GM23338 (cell line): ENCODE results near the gene CDH8. TPM values are rescaled to one million over a fixed set of nuclear protein-coding genes. Genes with fewer than 3 reads are reported as not detected.

Experiments
- ATAC-seq: fragments of 200-7000 bp; cut with Tn5 transposase; 3 replicates; pipeline ENCODE4 v1.9.1; 2020
- DNase-seq: peaks from one replicate; pipeline ENCODE4 v3.0.0-alpha.2; 2015; ENCODE audit warnings: low spot score
- H2AFZ ChIP-seq: fragments of 200-600 bp; sonication (generic); 2 replicates; pipeline ENCODE4 v1.8.0; 2016; ENCODE audit warnings: antibody characterized with exemption, mild to moderate bottlenecking, moderate library complexity
- H3F3A ChIP-seq: fragments of 200-600 bp; sonication (generic); replicated peaks from 2 replicates; pipeline ENCODE4 v1.8.0; 2017; ENCODE audit warnings: antibody characterized with exemption, mixed run types, low read depth
- H3K27ac ChIP-seq: fragments of 200-600 bp; sonication (generic); 2 replicates; pipeline ENCODE4 v1.6.1; 2016; ENCODE audit warnings: low read depth
- H3K27me3 ChIP-seq: fragments of 200-600 bp; sonication (generic); 2 replicates; pipeline ENCODE4 v1.8.0; 2016; ENCODE audit warnings: mild to moderate bottlenecking, mixed run types, moderate library complexity; ENCODE audit not compliant: insufficient read depth
- H3K36me3 ChIP-seq: fragments of 200-600 bp; sonication (generic); 2 replicates; pipeline ENCODE4 v1.8.0; 2016; ENCODE audit warnings: mild to moderate bottlenecking; ENCODE audit not compliant: insufficient read depth
- H3K4me1 ChIP-seq: fragments of 200-600 bp; sonication (generic); 2 replicates; pipeline ENCODE4 v1.8.0; 2016; ENCODE audit warnings: mild to moderate bottlenecking, moderate library complexity; ENCODE audit not compliant: insufficient read depth
- H3K4me2 ChIP-seq: fragments of 200-600 bp; sonication (generic); 2 replicates; pipeline ENCODE4 v1.7.1; 2017; ENCODE audit warnings: mixed run types
- H3K4me3 ChIP-seq: fragments of 200-600 bp; sonication (generic); 2 replicates; pipeline ENCODE4 v1.6.1; 2016; ENCODE audit warnings: mixed run types
- H3K79me2 ChIP-seq: fragments of 200-600 bp; sonication (generic); replicated peaks from 2 replicates; pipeline ENCODE4 v1.8.0; 2017; ENCODE audit warnings: mild to moderate bottlenecking; ENCODE audit not compliant: insufficient read depth
- H3K9me2 ChIP-seq: fragments of 200-600 bp; sonication (generic); 2 replicates; pipeline ENCODE4 v1.8.0; 2017; ENCODE audit not compliant: insufficient read depth
- H4K20me1 ChIP-seq: fragments of 200-600 bp; sonication (generic); replicated peaks from 2 replicates; pipeline ENCODE4 v1.8.0; 2017; ENCODE audit warnings: mild to moderate bottlenecking; ENCODE audit not compliant: insufficient read depth
- H3K27ac Mint-ChIP-seq: 2 replicates; pipeline ENCODE4 v1.8.0; 2020; ENCODE audit warnings: inconsistent platforms, mild to moderate bottlenecking, moderate library complexity, mixed read lengths
- H3K27me3 Mint-ChIP-seq: 3 replicates; pipeline ENCODE4 v1.8.0; 2022; ENCODE audit warnings: low read depth, mild to moderate bottlenecking, moderate library complexity, mixed read lengths, inconsistent platforms; ENCODE audit not compliant: insufficient read depth, poor library complexity
- H3K36me3 Mint-ChIP-seq: 3 replicates; pipeline ENCODE4 v1.8.0; 2021; ENCODE audit warnings: low read depth, mild to moderate bottlenecking, inconsistent platforms, moderate library complexity, mixed read lengths
- H3K4me1 Mint-ChIP-seq: 3 replicates; pipeline ENCODE4 v1.8.0; 2020; ENCODE audit warnings: mild to moderate bottlenecking, inconsistent platforms, mixed read lengths
- H3K4me3 Mint-ChIP-seq: 3 replicates; pipeline ENCODE4 v1.8.0; 2021; ENCODE audit warnings: moderate library complexity, mild to moderate bottlenecking, inconsistent platforms, mixed read lengths
- H3K9me3 Mint-ChIP-seq: 3 replicates; pipeline ENCODE4 v1.8.0; 2020; ENCODE audit warnings: moderate library complexity, mild to moderate bottlenecking, inconsistent platforms, mixed read lengths
- CTCF ChIP-seq, 2 experiments: fragments of 200-600 bp in 1 of 2; sonication (generic) in 1 of 2; conservative IDR thresholded peaks; 2 replicates each; pipeline versions ENCODE4 v1.5.1 to v1.6.1; 2016 to 2017; ENCODE audit warnings: antibody characterized with exemption in 2 of 2, low read depth in 2 of 2, mild to moderate bottlenecking in 2 of 2, moderate library complexity in 1 of 2
- ETS1 ChIP-seq: IDR thresholded peaks from 2 replicates; pipeline ENCODE4 v1.6.1; 2016; ENCODE audit warnings: antibody characterized with exemption
- EZH2 ChIP-seq: fragments of 200-600 bp; sonication (generic); IDR thresholded peaks from one replicate; pipeline ENCODE4 v1.8.0; 2017; ENCODE audit warnings: antibody characterized with exemption, mild to moderate bottlenecking, low read depth; ENCODE audit not compliant: unreplicated experiment
- NANOG ChIP-seq: IDR thresholded peaks from 2 replicates; pipeline ENCODE4 v1.6.1; 2016; ENCODE audit warnings: antibody characterized with exemption, borderline replicate concordance
- POLR2AphosphoS5 ChIP-seq: IDR thresholded peaks from 2 replicates; pipeline ENCODE4 v1.6.1; 2016; ENCODE audit warnings: antibody characterized with exemption, low read depth
- REST ChIP-seq: IDR thresholded peaks from one replicate; pipeline ENCODE4 v1.6.1; 2018; ENCODE audit warnings: antibody characterized with exemption; ENCODE audit not compliant: unreplicated experiment
- STAT1 ChIP-seq: IDR thresholded peaks from one replicate; pipeline ENCODE4 v1.6.1; 2016; ENCODE audit warnings: antibody characterized with exemption; ENCODE audit not compliant: unreplicated experiment
- ZNF114 ChIP-seq: fragments of 250-450 bp; sonication (Bioruptor Pico); IDR thresholded peaks from 2 replicates; pipeline ENCODE4 v1.5.0; 2020; ENCODE audit warnings: mild to moderate bottlenecking, moderate library complexity
- ZNF331 ChIP-seq: fragments of 250-450 bp; sonication (Bioruptor Pico); IDR thresholded peaks from 2 replicates; pipeline ENCODE4 v1.5.0; 2020; ENCODE audit warnings: low read depth, mild to moderate bottlenecking, moderate library complexity
- ZNF462 ChIP-seq: fragments of 250-450 bp; sonication (Bioruptor Pico); IDR thresholded peaks from 2 replicates; pipeline ENCODE4 v1.5.0; 2020; ENCODE audit warnings: mild to moderate bottlenecking, moderate library complexity
- polyA plus RNA-seq: library from polyadenylated mRNA; unstranded; fragments of >200 nt; fragmentation: Nextera tagmentation; extraction: Ambion mirVana; gene quantifications from 2 replicates; pipeline ENCODE4 v1.2.1, GENCODE V29; 2016
- total RNA-seq: library from RNA; depleted of rRNA; stranded (reverse); fragments of >200 nt; shearing (Covaris generic); gene quantifications from 2 replicates; pipeline ENCODE4 v1.2.3, GENCODE V29; 2014

Gene CDH8
- total and polyA plus RNA-seq, 2 experiments from 2014 or later, result 10.2 to 11.7 TPM

GRCh38 chr16:61891460-61891859, 144.8 kb downstream of the CDH8 start:
- Histone ChIP-seq H3K9me2 (no peaks in the 10 kb centered on the region), H3K4me1 (no peaks in the 10 kb centered on the region), H2AFZ (no peak overlapping the region), H3K4me3 (no peak overlapping the region), H3K27ac (no peak overlapping the region), H4K20me1 (no peaks in the 10 kb centered on the region), H3K27me3 (no peaks in the 10 kb centered on the region), H3F3A (no peaks in the 10 kb centered on the region), H3K4me2 (no peak overlapping the region), H3K79me2 (no peaks in the 10 kb centered on the region), H3K36me3 (no peaks in the 10 kb centered on the region)
- Mint-ChIP-seq H3K4me3 (no peak overlapping the region), H3K27ac (no peak overlapping the region), H3K9me3 (no peaks in the 10 kb centered on the region), H3K4me1 (peaks cover 9% of the 10 kb centered on the region; the same call in 2 of the 3 replicates), H3K36me3 (no peaks in the 10 kb centered on the region; the same call in 1 of the 3 replicates), H3K27me3 (no peaks in the 10 kb centered on the region)
- ATAC-seq, result no peak
- TF ChIP-seq POLR2AphosphoS5, result no peak
- TF ChIP-seq ZNF114, result no peak
- TF ChIP-seq CTCF (conservative IDR thresholded peaks at IDR 0.05; ENCODE audit: low read depth in 2 of 2), result no peak
- no peak for TF ChIP-seq ZNF462 (CRISPR knock-in tag)
- no peak for TF ChIP-seq STAT1
- TF ChIP-seq NANOG, result no peak
- TF ChIP-seq ETS1, result no peak
- TF ChIP-seq ZNF331 (CRISPR knock-in tag), result no peak
- no peak for TF ChIP-seq EZH2
- no peak for TF ChIP-seq REST
- DNase-seq, result no peak
